Choroid plexus epithelial cell (primary cell): ENCODE data around the gene FNDC3A.

ENCODE experiments used
- DNase-seq: peaks from one replicate; pipeline ENCODE4 v3.0.0-alpha.2; 2010; ENCODE audit warnings: low read depth
- H3K4me3 ChIP-seq: 2 replicates; pipeline ENCODE4 v1.5.1; 2011; ENCODE audit warnings: low read depth, mild to moderate bottlenecking, control low read depth, low read length, moderate library complexity
- CTCF ChIP-seq: conservative IDR thresholded peaks from 2 replicates; pipeline ENCODE4 v1.5.1; 2011; ENCODE audit warnings: low read depth, mild to moderate bottlenecking, control low read depth, inconsistent platforms, low read length, moderate library complexity

Gene FNDC3A

DNA sequence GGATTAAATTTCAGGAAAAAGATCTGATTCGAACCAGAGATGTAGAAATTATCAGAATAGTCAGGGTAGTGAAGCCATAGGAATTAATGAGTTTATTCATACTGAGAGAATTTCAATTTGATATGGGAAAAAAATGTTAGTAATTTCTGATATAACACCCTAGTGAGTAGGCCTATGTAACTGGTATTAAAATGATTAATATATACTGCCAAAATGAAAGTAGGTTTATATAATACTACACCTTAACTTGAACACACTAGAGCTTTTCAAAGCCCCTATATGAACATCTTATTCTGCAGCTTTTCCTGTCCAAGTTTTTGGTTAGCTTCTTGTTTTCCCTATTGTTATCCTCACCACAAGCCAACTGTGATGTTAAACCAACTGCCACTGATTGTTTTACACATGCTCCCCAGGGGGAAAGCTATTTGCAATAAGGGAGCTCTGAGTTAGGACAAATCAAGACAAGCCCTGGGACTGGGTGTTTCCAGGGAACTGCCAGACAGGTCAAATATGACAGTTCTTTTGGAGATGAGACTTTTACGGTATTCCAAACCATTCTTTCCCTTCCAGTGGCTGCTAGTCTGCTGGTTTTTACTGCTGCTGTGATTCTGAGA, 45.3 kb downstream of the FNDC3A start:
- peak; percentile 13 for DNase-seq
- no peak for TF ChIP-seq CTCF
- no peak overlapping the region for H3K4me3 ChIP-seq

DNA sequence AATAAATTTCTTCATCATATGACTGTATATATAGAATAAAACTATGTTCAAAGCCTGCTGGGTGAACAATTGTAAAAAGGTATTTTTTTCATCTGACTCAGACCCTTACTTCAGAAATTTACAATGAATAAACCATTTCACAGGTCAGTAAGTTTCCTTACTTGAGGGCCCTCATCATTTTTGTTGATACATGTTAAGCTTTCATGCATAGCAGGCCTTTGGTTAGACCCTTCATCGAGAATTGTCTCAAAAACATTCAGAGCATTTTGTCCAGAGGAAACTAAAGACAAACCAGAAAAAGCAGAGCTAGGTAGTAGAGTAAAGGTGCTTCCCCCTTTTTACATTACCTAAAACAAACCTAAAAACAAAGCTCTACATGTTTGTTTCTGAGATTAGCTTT, 46.2 kb downstream of the FNDC3A start:
- no peak for DNase-seq
- TF ChIP-seq CTCF: no peak
- no peak overlapping the region for H3K4me3 ChIP-seq

- TF ChIP-seq CTCF: no peak
- peak; percentile 23 for DNase-seq
- H3K4me3 ChIP-seq: no peak overlapping the region
These were observed 46.9 kb downstream of the FNDC3A start for GRCh38 chr13:49022472-49023144.

- H3K4me3 ChIP-seq: no peak overlapping the region
- DNase-seq: peak; percentile 67
- TF ChIP-seq CTCF: no peak
These were observed 47.7 kb downstream of the FNDC3A start for GRCh38 chr13:49023431-49023830.

DNA sequence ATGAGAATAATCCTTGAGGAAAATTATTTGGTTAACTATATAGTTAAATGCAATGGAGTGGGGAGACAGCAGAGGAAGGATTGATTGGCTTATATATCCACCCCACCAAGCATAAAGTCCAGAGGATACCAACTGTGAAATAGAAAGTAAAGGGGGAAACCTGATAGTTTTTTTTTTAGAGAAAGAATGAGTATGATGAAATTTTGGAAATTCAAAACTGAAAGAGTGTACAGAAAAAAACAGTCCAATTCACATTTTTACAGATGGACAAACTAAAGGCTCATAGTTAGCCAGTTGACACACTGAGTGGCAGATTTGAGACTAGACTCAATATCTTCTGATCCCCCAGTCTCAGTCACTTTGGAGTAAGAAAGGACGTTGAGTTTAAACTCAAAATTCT, 51.1 kb downstream of the FNDC3A start:
- peak; percentile 59 for DNase-seq
- H3K4me3 ChIP-seq: no peak overlapping the region

GRCh38 chr13:49029570-49029969, 53.9 kb downstream of the FNDC3A start:
- no peak overlapping the region for H3K4me3 ChIP-seq
- DNase-seq: no peak
- no peak for TF ChIP-seq CTCF

More for the DNA sequence above, 51.1 kb downstream of the FNDC3A start:
- no peak for TF ChIP-seq CTCF

DNA sequence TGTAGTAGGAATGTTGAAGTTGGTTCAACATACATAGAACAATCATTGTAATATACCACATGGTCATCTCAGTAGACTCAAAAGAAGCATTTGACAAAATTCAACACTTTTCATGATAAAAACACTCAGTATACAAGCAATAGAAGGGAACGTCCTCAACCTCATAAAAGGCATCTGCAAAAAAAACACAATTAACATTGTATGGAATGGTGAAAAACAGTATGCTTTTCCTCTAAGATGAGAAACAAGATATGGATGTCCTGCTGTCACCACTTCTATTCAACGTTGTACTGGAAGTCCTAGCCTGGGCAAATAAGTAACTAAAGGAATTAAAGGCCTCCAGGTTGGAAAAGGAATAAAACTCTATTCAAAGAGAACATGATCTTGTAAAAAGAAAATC, 54.5 kb downstream of the FNDC3A start:
- no peak for TF ChIP-seq CTCF

More for the DNA sequence above, 54.5 kb downstream of the FNDC3A start:
- H3K4me3 ChIP-seq: no peak overlapping the region
- DNase-seq: no peak
